Stimulated activated CD4-positive, alpha-beta T cell treated with anti-CD3 and anti-CD28 coated beads, Interleukin-12 subunit alpha, Interleukin-12 subunit beta, amount 100 ng/mL, for 24 hours (primary cell): ENCODE results near the gene MGST1.

Experiments used
- DNase-seq, 2 experiments: peaks; one replicate each; pipeline ENCODE4 v3.0.0-alpha.2; 2020; ENCODE audit warnings: low read depth in 2 of 2

The MGST1 gene

GRCh38 chr12:16347391-16348298 is at the start of gene MGST1:
MGST1 (plus strand) TSS chr12:16347645; CDS start chr12:16354253, 6,608 bp downstream.
- DNase-seq = no peak

DNA sequence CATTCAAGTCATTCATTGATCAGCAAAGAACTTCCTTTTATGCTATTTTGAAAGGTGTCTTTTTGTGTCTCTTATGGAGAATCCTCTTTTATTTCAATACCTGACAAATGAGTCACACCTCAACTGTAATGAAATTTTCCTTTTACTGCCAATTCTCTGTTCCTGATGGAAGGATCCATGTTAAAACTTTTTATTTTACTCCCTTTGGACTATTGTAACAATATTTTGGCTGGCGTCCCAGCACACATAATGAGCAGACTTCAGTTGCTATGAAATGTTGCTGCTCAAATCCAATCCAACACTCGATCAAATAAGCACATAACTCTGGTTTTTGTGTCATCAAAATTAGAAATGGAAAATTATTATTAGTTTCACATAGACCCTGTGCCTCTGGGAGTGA is 48.0 kb upstream of the MGST1 start:
- DNase-seq = no peak

DNA sequence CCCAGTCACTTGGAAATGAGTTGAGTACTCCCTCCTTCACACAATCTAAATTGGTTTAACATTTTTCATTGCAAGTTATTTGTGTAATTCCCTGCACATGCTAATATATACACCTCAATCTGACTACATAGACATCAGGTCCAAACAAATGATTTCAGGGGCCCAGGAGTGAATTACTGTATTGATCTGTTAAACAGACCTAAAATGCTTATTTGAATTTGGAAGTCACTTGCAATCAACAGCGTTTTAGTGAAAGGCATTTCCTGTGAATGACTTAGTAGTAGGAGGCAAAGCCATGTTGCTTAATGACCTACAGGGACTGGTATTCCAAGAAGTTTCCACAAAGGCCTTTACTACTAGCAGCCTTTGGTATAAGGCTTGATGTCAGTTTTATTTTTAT is 47.3 kb upstream of the MGST1 start:
- no peak for DNase-seq

- no peak for DNase-seq
Observed at GRCh38 chr12:16300736-16301135, 46.7 kb upstream of the MGST1 start.

GRCh38 chr12:16303939-16304338 is 43.5 kb upstream of the MGST1 start:
- no peak for DNase-seq

DNA sequence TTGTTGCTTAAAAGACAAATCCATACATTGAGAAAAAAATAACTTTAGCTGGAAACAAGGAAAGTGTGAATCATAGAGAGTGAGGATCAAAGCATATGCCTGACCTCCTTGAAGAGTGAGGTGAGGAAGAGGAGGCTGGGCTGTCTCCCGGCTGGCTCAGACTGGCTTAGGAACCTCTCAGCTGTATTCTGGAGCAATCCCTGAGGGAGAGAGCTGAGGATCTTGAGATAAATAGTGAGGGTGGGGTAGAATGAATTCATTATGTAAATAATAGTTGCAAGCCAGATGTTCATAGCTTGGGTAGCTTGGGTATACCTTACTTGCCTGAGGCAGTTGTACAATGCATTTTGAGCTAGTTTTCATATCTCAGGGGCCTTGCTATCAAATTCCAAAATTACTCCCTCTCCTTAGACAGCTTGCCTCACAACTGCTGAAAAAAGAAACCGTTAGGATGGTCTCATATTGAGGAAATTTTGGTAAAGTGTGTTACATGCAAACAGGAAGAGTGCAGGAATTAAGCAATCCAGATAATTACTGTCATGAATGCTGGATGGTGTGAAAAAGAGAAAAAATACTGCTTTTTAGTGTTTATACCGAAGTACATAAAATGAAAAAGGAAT is 39.5 kb upstream of the MGST1 start:
- DNase-seq = no peak

DNA sequence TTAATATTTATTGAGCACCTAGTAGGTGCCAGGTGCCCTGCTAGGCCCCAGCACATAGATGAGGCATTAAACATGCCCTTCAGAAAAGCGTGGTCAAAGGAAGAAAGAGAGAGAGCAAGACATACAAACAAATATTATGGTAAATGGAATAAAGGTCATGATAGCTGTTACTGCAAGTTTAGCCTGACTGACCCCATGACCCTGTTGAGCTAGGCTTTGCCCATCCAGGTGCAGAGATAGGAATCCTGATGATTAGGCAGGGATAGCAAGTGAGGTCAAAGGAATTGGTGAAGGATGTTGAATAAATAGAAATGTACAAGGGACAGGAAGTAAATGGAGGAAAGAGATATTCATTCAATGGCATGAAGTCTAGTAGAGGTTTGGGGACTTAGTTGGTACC is 36.5 kb upstream of the MGST1 start:
- no peak for DNase-seq

- no peak for DNase-seq
Observed at GRCh38 chr12:16323010-16323409, 24.4 kb upstream of the MGST1 start.

DNA sequence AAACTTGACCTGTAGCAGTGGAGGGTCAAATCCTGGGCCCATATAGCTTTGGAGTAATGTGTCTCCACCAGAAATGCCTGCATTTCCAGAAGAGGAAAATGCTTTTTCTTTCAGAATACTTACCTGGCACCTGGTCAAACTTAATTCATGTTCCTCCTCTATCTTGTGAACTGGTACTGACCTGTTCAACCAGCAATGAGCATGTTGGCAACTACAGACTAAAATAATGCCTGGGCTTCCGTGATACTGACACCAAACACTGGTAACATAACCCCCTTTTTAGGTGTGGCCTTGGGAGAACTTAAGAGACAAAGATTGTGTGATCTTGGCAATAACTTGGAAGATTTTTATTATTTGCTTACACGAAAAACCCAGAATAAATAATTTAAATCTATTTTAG is 23.8 kb upstream of the MGST1 start:
- no peak for DNase-seq

DNA sequence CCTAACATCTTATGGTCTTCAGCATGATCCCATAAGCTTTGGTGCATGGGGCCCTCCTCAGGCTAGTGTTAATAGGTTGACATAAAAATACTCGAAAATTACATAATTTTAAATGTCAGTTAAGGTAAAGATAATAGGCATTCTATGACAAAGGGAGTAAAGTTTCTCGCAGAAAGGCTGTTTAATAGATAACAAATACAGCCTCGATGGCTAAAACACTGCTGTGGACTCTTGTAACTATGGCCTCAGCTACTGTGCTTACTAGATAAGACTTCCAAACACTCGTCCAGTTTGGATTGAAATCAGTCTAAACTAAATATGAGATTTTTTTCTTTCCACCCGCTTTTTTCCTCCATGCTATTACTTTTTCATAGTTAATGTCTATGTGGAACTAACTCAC is 23.2 kb upstream of the MGST1 start:
- DNase-seq = no peak

- DNase-seq = no peak
Observed at GRCh38 chr12:16324772-16325171, 22.7 kb upstream of the MGST1 start.

- DNase-seq = no peak
Observed at GRCh38 chr12:16325426-16325825, 22.0 kb upstream of the MGST1 start.

- no peak for DNase-seq
Observed at GRCh38 chr12:16327963-16328362, 19.5 kb upstream of the MGST1 start.

GRCh38 chr12:16329594-16329993 is 17.9 kb upstream of the MGST1 start:
- DNase-seq = no peak

DNA sequence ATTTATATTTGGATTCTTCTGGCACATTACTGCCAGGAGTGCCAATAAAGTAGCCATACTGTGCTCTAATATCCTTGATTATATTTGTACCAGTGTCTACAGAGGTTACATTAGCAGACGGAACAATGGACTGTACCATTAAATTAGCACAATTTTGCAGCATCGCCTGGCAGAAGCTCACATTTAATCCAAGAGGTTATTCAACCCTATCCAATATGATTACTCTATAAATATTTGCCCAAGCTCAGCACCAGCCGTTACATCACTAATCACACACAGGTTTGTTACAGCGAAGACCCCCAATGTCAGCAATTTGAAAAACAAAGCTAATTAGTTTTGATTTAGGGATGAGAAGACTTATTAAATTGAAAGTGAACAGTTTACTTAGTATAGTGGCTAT is 16.9 kb upstream of the MGST1 start:
- no peak for DNase-seq

GRCh38 chr12:16331998-16332397 is 15.4 kb upstream of the MGST1 start:
- DNase-seq = no peak

- no peak for DNase-seq
Observed at GRCh38 chr12:16335838-16336237, 11.6 kb upstream of the MGST1 start.

- no peak for DNase-seq
Observed at GRCh38 chr12:16344269-16344668, 3.2 kb upstream of the MGST1 start.

GRCh38 chr12:16345105-16345504 is 2.3 kb upstream of the MGST1 start:
- no peak for DNase-seq

DNA sequence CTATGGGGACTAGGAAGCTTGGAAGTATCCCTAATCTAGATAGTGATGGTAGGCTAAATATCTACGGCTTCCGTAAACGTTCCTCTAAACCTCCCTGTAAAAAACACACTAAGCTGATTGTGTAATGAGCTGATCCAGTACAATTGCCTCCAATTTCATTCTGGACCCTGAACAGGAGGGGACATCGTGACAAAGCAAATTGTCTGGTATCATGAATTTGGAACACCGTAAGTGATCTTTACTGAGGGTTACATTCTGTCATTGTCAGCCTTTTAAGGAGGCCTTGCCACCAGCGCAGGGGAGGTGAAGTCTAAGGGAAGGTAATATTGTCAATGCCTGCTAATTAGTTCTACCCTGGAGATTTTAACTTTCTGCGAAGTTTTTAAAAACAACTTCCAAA is 487 bp upstream of the MGST1 start:
- no peak for DNase-seq

GRCh38 chr12:16348435-16349130 is 1.1 kb downstream of the MGST1 start:
- no peak for DNase-seq

- no peak for DNase-seq
Observed at GRCh38 chr12:16349131-16349460, 1.7 kb downstream of the MGST1 start.

DNA sequence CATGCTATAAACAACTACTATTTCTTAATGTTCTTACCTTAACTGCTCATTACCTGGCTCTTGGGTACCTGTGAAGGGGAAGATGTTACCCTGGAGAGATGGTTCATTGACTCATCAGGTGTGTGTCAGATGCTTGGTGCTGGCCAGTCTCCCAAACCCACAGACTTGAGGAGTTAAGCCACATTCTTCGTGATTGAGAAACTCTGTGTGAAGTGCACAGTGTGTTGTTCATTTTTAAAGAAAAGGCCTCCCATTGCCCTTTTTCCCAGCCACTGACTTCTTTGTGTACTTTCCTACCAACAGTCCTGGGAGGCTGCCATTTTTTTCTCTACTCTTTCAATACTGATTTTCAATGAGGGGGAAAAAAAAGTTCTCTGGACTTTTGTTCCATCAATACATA is 3.2 kb downstream of the MGST1 start:
- DNase-seq = no peak
